Neural cell (in vitro differentiated cells): ENCODE measurements around the gene ZDHHC8. TPM values are rescaled to one million over a fixed set of nuclear protein-coding genes. Genes with fewer than 3 reads are reported as not detected.

Experiments used
- H2AFZ ChIP-seq: fragments of 200-600, 300-800 bp; sonication (generic), shearing (Covaris generic); 2 replicates; pipeline ENCODE4 v1.6.0; 2014; ENCODE audit warnings: low read depth, mild to moderate bottlenecking, antibody characterized with exemption, low read length, moderate library complexity
- H3F3A ChIP-seq: fragments of 200-600 bp; shearing (Covaris generic); 2 replicates; pipeline ENCODE4 v1.6.1; 2016; ENCODE audit warnings: mild to moderate bottlenecking, moderate library complexity, mixed read lengths, antibody characterized with exemption, low read length; ENCODE audit not compliant: insufficient read depth, poor library complexity, severe bottlenecking
- H3K27ac ChIP-seq: fragments of 200-600, 300-800 bp; sonication (generic), shearing (Covaris generic); 2 replicates; pipeline ENCODE4 v1.5.1; 2014; ENCODE audit warnings: mild to moderate bottlenecking, low read length, moderate library complexity
- H3K27me3 ChIP-seq: fragments of 300-800, 200-600 bp; sonication (generic), shearing (Covaris generic); 2 replicates; pipeline ENCODE4 v1.6.0; 2014; ENCODE audit warnings: mild to moderate bottlenecking, low read depth, low read length, moderate library complexity; ENCODE audit not compliant: insufficient read depth
- H3K36me3 ChIP-seq: fragments of 300-800, 200-600 bp; sonication (generic), shearing (Covaris generic); 2 replicates; pipeline ENCODE4 v1.5.1; 2014; ENCODE audit warnings: mild to moderate bottlenecking, antibody characterized with exemption, low read length, moderate library complexity; ENCODE audit not compliant: insufficient read depth
- H3K4me2 ChIP-seq: fragments of 300-800, 200-600 bp; sonication (generic), shearing (Covaris generic); 2 replicates; pipeline ENCODE4 v1.6.0; 2014; ENCODE audit warnings: mild to moderate bottlenecking, low read length
- H3K4me3 ChIP-seq: fragments of 300-800, 200-600 bp; sonication (generic), shearing (Covaris generic); 2 replicates; pipeline ENCODE4 v1.5.1; 2014; ENCODE audit warnings: mild to moderate bottlenecking, low read length, moderate library complexity
- H3K79me2 ChIP-seq: fragments of 200-600 bp; shearing (Covaris generic); replicated peaks from 2 replicates; pipeline ENCODE4 v1.6.0; 2014; ENCODE audit warnings: mild to moderate bottlenecking, low read length, moderate library complexity; ENCODE audit not compliant: insufficient read depth
- H3K9ac ChIP-seq: fragments of 300-800, 200-600 bp; sonication (generic), shearing (Covaris generic); 2 replicates; pipeline ENCODE4 v1.6.1; 2016; ENCODE audit warnings: mild to moderate bottlenecking, low read length, mixed read lengths
- H3K9me2 ChIP-seq: fragments of 200-600 bp; shearing (Covaris generic); 2 replicates; pipeline ENCODE4 v1.6.1; 2016; ENCODE audit warnings: mild to moderate bottlenecking, low read length, mixed read lengths; ENCODE audit not compliant: insufficient read depth
- H3K9me3 ChIP-seq: fragments of 200-600, 300-800 bp; sonication (generic), shearing (Covaris generic); 2 replicates; pipeline ENCODE4 v1.6.1; 2016; ENCODE audit warnings: mild to moderate bottlenecking, mixed run types, low read length, moderate library complexity, mixed read lengths
- H4K20me1 ChIP-seq: fragments of 200-600 bp; shearing (Covaris generic); 2 replicates; pipeline ENCODE4 v1.6.1; 2016; ENCODE audit warnings: mild to moderate bottlenecking, mixed run types; ENCODE audit not compliant: insufficient read depth
- EP300 ChIP-seq: fragments of 450-650 bp; conservative IDR thresholded peaks from 2 replicates; pipeline ENCODE4 v1.6.1; 2014; ENCODE audit warnings: antibody characterized with exemption, mild to moderate bottlenecking, moderate library complexity; ENCODE audit not compliant: poor library complexity, severe bottlenecking
- EZH2 ChIP-seq: fragments of 200-600, 300-800 bp; shearing (Covaris generic), sonication (generic); IDR thresholded peaks from 2 replicates; pipeline ENCODE4 v1.6.1; 2014; ENCODE audit warnings: antibody characterized with exemption, low read length, borderline replicate concordance, mild to moderate bottlenecking; ENCODE audit not compliant: insufficient read depth, poor library complexity, severe bottlenecking
- MXI1 ChIP-seq: fragments of 450-650 bp; conservative IDR thresholded peaks from 2 replicates; pipeline ENCODE4 v1.6.1; 2014; ENCODE audit warnings: antibody characterized with exemption, mild to moderate bottlenecking; ENCODE audit not compliant: poor library complexity, severe bottlenecking
- POLR2AphosphoS5 ChIP-seq: IDR thresholded peaks from 2 replicates; pipeline ENCODE4 v1.6.1; 2012
- RAD21 ChIP-seq: fragments of 450-650 bp; conservative IDR thresholded peaks from 2 replicates; pipeline ENCODE4 v1.6.1; 2014; ENCODE audit warnings: antibody characterized with exemption, mild to moderate bottlenecking, moderate library complexity
- SMC3 ChIP-seq: fragments of 450-650 bp; conservative IDR thresholded peaks from 2 replicates; pipeline ENCODE4 v1.6.1; 2014; ENCODE audit warnings: antibody characterized with exemption, mild to moderate bottlenecking, moderate library complexity; ENCODE audit not compliant: poor library complexity
- TAF1 ChIP-seq: IDR thresholded peaks from 2 replicates; pipeline ENCODE4 v1.6.1; 2012; ENCODE audit warnings: low read depth
- polyA plus RNA-seq: library from polyadenylated mRNA; depleted of rRNA; stranded (reverse); fragments of >200 nt; gene quantifications from 2 replicates; pipeline ENCODE4 v1.2.3, GENCODE V29; 2014
- TF ChIP-seq, protein P1 (sequence below): IDR thresholded peaks from 2 replicates; pipeline ENCODE4 v1.6.1; 2012; ENCODE audit warnings: borderline replicate concordance
- TF ChIP-seq, protein P2 (sequence below): fragments of 450-650 bp; IDR thresholded peaks from 2 replicates; pipeline ENCODE4 v1.5.1; 2014; ENCODE audit warnings: antibody characterized with exemption, mild to moderate bottlenecking, moderate library complexity; ENCODE audit not compliant: poor library complexity, severe bottlenecking

ZDHHC8 gene
- polyA plus RNA-seq, 1 donor from 2014 or later, result 4.5 TPM

DNA sequence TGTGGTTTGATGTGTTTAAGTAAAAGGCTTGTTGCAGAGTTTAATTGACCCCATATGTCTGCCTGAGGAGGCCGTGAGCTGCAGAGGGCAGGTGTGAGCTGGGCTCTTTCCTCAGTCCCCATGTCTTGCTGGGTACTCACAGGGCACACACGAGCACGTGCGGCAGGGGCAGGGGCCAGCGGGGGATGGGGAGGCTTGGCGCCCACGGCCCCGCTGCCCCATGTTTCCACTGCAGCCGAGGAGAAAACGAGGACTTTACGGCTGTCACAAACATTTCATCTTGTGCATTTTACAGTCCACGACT is 43.9 kb downstream of the ZDHHC8 start:
- no peak overlapping the region for H3K4me3 ChIP-seq
- H3K9me2 ChIP-seq, result no peaks in the 10 kb centered on the region
- no peak overlapping the region for H3K27ac ChIP-seq
- TF ChIP-seq RAD21 (no peak), POLR2AphosphoS5 (no peak), EZH2 (no peak), SMC3 (no peak), MXI1 (no peak), EP300 (no peak), TAF1 (no peak)
- TF ChIP-seq, protein P1, sequence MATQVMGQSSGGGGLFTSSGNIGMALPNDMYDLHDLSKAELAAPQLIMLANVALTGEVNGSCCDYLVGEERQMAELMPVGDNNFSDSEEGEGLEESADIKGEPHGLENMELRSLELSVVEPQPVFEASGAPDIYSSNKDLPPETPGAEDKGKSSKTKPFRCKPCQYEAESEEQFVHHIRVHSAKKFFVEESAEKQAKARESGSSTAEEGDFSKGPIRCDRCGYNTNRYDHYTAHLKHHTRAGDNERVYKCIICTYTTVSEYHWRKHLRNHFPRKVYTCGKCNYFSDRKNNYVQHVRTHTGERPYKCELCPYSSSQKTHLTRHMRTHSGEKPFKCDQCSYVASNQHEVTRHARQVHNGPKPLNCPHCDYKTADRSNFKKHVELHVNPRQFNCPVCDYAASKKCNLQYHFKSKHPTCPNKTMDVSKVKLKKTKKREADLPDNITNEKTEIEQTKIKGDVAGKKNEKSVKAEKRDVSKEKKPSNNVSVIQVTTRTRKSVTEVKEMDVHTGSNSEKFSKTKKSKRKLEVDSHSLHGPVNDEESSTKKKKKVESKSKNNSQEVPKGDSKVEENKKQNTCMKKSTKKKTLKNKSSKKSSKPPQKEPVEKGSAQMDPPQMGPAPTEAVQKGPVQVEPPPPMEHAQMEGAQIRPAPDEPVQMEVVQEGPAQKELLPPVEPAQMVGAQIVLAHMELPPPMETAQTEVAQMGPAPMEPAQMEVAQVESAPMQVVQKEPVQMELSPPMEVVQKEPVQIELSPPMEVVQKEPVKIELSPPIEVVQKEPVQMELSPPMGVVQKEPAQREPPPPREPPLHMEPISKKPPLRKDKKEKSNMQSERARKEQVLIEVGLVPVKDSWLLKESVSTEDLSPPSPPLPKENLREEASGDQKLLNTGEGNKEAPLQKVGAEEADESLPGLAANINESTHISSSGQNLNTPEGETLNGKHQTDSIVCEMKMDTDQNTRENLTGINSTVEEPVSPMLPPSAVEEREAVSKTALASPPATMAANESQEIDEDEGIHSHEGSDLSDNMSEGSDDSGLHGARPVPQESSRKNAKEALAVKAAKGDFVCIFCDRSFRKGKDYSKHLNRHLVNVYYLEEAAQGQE, result no peak
- TF ChIP-seq, protein P2, sequence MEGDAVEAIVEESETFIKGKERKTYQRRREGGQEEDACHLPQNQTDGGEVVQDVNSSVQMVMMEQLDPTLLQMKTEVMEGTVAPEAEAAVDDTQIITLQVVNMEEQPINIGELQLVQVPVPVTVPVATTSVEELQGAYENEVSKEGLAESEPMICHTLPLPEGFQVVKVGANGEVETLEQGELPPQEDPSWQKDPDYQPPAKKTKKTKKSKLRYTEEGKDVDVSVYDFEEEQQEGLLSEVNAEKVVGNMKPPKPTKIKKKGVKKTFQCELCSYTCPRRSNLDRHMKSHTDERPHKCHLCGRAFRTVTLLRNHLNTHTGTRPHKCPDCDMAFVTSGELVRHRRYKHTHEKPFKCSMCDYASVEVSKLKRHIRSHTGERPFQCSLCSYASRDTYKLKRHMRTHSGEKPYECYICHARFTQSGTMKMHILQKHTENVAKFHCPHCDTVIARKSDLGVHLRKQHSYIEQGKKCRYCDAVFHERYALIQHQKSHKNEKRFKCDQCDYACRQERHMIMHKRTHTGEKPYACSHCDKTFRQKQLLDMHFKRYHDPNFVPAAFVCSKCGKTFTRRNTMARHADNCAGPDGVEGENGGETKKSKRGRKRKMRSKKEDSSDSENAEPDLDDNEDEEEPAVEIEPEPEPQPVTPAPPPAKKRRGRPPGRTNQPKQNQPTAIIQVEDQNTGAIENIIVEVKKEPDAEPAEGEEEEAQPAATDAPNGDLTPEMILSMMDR, result no peak
- no peaks in the 10 kb centered on the region for H3K36me3 ChIP-seq
- no peak overlapping the region for H3K9ac ChIP-seq
- no peak overlapping the region for H2AFZ ChIP-seq
- H3K9me3 ChIP-seq, result no peaks in the 10 kb centered on the region
- no peak overlapping the region for H3K4me2 ChIP-seq
- H3K79me2 ChIP-seq, result no peaks in the 10 kb centered on the region
- no peaks in the 10 kb centered on the region for H4K20me1 ChIP-seq
- no peaks in the 10 kb centered on the region for H3F3A ChIP-seq
- no peaks in the 10 kb centered on the region for H3K27me3 ChIP-seq

DNA sequence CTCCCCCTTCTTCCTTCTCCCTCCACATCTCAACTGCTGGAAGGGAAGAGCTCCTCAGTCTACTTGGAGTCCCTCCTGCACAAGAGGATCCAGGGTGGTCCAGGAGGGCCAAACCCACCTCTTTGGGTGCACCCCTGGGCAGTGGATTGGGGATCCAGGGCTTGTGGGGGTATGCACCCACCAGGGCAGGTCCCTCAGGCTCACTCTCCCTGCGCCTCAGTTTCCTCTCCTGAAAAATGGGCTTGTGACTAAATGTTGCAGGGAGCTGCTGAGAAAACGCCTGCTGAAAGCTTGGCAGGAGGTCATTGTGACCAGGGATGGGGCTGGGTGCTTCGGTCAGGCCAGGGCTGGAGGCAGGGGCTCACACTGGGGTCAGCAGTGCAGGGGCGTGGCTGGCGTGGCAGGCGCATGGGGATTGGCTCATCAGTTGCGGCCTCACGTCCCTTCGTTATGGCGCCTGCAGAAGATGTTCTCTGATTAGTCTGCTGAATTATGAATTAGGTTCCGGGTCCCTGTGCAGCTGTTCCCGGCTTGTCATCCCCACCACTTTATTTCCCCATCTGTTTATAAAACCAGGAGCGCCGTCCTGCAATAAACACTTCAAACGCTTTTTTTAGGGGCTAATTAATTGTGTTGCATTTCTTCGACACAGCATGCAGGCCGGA is 44.9 kb downstream of the ZDHHC8 start:
- Histone ChIP-seq H3K9me3 (no peaks in the 10 kb centered on the region), H3K27me3 (no peaks in the 10 kb centered on the region), H3K9ac (no peak overlapping the region), H3K36me3 (no peaks in the 10 kb centered on the region), H3K4me3 (no peak overlapping the region), H4K20me1 (no peaks in the 10 kb centered on the region), H3K9me2 (no peaks in the 10 kb centered on the region), H3K27ac (no peak overlapping the region), H3K79me2 (no peaks in the 10 kb centered on the region), H3K4me2 (no peak overlapping the region), H3F3A (no peaks in the 10 kb centered on the region), H2AFZ (no peak overlapping the region)
- TF ChIP-seq TAF1 (no peak), EZH2 (no peak), SMC3 (no peak), POLR2AphosphoS5 (no peak), MXI1 (no peak), EP300 (no peak), RAD21 (no peak)
- TF ChIP-seq, protein P1, result no peak
- TF ChIP-seq, protein P2, result no peak
